NCI-H1417 treated with DMSO at 0.1 percent for 48 hours (cell line): ENCODE data around the gene ZMYND11.

ENCODE experiments used
- DNase-seq: peaks from one replicate; lab custom pipeline; 2025; lab: John Stamatoyannopoulos, UW

Gene ZMYND11

DNA sequence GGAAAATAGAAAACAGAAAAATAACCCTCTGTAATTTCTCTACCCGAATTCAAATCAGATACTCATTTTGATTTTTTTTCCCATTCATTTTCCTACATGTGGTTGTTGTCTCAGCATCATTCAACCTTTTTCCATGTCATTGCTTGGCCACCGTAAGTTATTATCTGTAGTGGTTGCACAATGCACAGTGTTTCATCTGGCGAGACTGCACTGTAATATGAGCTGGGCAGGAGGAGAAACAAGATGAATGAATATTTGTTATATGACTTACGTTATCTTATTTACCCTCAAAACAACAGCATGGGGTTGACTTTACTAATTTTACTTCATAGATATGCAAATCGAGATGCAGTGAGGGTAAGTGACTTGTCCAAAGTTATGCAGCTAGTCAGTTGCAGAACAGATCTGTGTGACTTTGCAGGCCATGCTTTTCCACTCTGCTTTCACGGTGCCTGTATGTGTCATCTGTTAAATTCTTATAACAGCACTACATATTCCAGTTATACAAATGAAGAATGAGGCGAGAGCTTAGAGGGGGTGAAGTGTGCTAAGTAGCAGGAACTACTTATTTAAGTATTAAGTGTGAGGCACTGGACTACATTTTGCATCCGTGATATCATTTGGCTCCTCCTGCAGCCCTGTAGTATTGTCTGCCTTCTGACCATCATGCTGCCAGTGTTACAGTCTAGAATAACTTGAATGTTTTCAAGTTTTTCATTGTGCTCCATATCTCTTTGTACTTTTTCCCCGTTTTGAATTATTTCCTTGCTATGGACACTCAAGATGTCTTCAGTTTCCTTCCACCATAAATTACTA is 56.7 kb downstream of the ZMYND11 start:
- DNase-seq = no peak

DNA sequence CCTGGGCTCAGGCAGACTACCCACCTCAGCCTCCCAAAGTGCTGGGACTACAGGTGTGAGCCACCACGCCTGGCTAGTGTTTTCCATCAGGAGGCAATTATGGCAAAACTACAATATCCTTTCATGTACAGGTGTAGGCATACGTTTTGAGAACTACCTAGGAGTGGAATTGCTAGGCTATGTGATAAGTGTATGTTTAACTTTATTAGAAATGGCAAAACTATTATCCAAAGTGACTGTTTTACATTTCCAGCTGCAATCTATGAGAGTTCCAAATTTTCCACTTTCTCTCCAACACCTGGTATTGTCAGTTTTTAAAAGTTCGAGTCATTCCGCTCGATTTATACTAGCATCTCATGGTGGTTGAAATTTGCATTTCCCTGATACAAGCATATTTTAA is 59.0 kb downstream of the ZMYND11 start:
- DNase-seq = no peak

DNA sequence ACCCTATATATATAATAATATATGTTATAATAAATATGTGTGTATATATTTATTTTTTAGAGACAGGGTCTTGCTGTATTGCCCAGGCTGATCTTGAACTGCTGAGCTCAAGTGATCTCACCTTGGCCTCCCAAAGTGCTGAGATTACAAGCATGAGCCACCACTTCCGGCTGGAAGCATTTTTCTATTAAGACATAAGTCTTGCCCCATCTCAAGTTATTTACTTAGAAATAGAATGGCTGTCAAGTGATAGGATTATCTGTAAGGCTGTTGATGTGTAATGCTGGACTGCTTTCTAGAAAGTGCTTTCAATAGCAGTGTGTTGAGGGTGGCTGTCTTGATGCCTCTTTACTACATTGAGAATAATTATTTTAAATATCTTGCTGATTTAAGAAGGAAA is 65.2 kb downstream of the ZMYND11 start:
- DNase-seq = no peak

DNA sequence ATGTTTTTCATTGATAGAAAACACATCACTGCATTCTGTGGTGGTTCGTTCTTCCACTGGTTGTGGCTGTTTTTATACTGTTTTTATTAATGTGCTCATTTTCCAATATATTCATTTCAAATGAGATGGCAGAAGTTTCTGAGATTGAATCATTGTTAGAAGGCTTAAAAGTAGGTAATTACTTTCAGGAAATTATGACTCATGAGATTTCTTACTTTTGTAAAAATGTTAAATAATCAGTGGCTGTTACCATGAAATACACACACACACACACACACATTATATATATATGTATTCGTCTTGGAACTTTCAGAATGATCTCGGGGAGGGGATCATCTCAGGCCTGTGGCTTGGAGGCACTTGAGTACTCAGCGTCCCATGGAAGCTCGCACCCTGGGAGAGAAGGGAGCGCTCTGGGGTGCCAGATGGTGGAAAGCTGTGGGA is 66.1 kb downstream of the ZMYND11 start:
- DNase-seq = no peak

DNA sequence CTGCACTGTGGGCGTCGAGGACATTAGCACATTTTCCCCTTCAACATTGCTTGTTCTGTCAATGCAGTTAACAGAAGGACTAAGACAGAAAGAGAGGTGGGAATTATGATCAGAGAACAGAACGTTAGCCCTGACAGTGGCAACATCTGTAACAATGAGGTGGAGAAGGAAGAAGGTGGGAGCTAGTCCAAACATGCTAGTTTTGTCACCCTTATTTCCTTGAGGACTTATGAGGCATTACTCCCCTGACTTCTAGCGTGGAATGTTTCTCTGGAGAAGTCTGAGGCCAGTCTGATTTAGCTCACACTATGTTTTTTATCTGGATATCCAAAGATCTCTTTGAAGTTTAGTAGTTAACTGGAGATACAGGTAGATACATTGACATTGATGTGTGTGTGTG is 73.4 kb downstream of the ZMYND11 start:
- DNase-seq = no peak

DNA sequence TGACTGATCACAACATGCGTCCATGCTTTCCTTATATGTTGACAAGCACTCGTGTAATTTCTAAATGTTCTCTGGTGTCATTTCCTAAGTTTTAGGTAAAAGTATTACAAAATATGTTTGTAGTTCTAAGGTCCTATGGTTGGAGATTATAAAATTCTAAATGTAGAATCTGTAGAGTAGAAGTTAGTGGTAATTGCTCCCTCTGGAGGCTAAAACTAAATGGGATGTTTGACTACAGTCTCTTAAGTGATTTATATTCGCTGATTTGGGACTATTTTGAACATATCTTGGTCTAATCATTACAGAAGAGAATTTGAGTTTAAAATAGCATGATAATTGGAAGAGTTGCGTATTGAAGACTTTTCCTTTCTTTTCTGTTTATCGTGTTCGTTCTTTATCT is 74.1 kb downstream of the ZMYND11 start:
- DNase-seq = no peak

DNA sequence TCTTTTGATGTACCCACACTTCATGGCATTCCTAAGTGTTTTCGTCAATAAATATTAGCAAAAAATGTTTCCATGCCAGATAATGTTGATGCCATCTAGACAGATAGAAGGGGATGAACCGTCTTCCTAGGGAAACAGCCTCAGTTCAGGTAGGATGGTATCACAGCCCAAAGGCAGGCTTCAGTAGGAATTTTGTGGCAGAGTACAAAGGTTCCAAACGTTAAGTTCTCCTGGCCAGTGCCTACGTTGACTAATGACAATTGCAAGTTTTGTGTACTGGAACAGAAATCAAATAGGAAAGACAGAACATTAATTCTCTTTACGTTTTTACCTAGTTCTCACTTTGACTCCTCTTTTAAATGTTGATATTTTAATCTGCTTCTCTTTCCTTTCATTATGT is 75.0 kb downstream of the ZMYND11 start:
- DNase-seq = no peak

DNA sequence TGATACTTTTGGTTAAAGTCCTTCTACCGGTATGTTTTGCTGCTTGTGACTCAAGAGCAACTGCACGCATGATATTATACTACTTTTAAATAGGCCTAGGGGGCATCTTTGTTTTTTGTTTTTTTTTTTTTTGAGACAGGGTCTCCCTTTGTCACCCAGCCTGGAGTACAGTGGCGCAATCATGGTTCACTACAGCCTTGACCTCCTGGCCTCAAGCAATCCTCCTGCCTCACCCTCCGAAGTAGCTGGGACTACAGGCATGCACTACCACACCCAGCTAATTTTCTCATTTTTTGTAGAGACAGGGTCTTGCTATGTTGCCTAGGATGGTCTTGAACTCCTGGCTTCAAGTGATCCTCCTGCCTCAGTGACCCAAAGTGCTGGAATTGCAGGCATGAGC is 80.2 kb downstream of the ZMYND11 start:
- DNase-seq = no peak

DNA sequence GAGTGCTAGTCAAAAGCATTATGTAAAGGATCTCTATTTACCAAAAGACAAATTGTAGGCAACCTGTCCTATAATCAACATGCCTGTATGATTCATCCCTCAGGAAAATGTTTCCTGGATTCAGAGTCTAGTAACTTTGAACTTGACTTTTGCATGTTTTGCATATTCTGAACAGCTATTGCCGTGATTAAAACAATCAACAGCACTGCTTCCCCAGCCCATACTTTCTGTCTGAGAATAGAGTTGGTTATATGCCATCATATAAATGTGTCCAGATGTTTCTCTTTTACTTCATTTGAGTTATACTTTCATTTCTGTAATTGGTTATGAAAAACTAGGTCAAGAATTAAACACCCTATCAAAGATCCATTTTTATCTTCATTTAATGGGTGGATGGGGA is 83.5 kb downstream of the ZMYND11 start:
- no peak for DNase-seq

DNA sequence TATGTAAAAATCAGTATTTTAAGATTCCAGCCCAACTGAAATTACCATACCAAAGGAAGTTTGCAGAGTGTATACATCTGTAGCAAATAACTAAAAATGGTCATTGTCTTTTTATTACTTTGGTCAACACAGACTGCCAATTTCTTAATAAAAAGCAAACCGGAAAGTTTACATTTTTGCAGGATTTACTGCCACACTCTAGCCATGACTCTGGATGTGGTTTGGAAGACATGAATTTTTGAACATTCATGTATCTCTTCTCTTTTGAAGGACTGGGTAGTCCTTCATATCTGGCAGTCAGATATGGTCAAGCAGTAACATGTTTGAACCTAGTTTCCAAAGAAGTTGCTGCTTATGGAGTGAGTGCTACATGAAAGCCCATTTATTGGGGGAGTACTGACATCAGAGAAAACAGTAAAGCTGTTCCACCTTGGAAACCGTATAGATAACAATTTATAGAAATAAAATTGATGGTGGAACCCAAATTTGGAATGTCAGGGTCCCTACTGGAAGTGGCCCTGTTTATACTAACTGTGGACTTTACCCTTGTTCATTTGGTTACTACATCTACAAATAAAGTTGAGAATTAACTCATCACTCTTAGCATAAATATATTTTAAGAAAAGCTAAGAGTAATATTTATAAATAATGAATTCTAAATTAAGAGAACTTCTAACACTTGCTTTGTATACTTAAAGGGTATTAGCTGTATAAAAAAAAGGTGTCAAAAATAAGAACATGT is 84.6 kb downstream of the ZMYND11 start:
- no peak for DNase-seq

DNA sequence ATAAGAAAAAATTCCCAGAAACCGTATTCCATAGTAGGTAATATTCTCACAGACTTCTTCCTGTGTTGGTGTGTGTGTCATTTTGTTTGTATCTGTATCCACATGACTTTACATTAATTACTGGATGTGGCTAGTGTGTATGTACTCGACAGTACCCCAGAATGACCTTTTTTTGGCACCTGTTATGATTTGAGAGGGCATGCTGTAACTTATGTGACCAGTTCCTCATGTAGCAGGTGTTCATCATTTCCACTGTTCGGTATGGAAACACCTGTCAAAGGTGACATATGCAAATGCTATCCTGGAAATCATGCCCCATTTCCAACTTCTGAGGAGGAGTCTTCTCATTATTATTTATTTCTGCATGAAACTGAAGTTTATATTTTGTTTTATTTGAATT is 89.3 kb downstream of the ZMYND11 start:
- DNase-seq = no peak

DNA sequence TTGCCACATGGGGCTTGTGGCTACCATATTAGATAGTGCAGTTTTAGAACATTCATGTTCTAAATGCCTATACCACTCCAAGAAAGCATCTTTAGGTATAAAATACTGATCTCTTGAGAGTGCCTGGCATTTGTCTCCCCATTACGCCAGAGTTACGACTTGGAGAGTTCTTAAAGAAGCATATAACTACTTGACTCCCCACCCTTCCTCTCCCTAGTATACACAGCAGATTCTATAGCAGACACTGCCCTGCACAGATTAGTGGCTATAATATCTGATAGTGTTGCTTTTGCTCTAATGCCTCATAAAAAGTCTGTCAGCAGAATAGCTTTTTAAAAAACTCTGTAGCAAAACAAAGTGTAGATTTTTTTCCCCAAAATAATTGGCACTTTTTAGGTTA is 90.8 kb downstream of the ZMYND11 start:
- no peak for DNase-seq

DNA sequence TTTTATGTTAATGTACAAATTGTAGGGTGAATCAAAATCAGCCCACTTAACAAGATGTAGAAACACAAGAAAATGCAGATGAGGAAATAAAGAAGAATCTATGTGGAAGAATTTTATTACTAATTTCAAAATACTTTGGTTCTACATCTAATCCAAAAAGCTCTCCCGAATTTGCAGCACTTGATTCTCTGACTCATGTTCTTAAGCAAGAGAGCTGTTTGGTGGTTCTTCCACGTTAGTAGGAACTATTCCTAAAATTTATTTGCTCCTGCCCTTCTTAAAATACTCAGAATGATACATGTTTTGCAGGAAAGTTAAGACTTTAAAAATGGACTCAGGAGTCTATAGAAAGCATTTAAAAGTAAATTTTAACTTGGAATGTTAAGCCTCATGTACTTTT is 91.8 kb downstream of the ZMYND11 start:
- no peak for DNase-seq

DNA sequence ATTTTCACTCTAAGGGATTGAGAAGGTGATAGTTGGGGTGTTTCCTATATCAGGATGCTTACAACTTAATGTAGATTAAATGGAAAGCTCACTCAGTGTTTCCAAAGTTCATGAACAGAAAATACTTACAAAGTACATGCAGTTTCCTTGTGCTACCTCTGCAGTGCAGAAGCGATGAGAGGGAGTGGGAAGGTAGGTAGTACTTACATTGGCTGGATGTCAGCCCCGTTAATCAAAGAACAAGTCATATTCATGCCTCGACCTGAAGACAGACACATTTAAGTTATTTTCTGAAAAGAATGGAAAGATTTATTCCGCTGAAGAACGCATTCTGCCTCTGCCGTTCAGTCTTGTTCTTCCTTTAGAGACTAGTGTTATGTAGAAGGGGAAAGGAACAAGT is 93.1 kb downstream of the ZMYND11 start:
- DNase-seq = no peak

DNA sequence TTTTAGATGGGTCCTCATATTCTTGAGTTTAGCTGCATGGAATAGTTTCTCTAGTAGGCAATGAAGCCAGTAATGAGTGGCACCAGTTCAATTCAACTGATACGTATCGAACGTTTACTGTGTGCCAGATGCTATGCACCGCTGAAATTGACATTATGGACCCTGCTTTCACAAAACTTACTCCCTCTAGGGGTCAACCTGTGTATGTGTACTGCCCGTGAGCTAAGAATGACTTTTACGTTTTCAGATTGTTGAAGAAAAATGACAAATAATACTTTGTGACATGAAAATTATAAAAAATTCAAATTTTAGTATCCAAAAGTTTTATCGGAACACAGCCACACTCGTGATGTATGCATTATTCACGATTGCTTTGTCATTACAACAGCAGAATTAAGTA is 95.5 kb downstream of the ZMYND11 start:
- no peak for DNase-seq

DNA sequence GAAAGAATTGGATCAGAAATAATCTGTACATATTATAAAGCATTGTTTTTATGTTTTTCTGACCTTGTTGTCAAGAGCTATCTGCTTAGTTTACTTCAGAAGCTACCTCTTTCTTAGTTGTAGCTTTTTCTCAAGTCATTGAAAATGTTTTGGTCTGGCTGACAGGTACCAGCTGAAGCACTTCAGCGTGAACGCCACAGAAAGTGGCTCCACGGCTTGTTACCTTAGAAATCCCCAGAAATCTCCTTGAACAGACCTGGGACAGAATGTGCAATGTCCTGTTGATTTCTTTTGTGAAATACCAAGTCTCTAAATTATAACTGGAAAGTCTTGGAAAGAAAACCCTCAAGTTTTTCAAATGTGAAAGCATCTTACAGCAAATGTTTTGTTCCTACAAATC is 96.8 kb downstream of the ZMYND11 start:
- no peak for DNase-seq

DNA sequence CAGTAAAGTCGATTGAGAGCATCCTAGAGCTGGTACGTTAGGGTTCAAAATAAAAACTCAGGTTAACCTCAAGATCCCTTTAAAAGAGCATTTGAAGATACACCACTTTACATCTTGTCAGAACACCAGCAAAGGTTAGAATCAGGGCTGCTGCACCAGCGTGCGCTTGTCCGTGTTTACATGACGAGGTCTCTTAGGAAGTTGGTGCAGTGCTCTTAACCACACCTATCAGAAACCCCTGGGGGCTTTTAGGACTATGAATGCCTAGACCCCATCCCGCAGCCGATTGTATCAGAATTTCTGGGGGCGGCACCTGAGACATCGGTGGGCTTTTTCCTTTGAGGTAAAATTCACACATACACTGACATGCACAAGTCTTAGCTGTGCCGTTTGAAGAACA is 97.6 kb downstream of the ZMYND11 start:
- no peak for DNase-seq

DNA sequence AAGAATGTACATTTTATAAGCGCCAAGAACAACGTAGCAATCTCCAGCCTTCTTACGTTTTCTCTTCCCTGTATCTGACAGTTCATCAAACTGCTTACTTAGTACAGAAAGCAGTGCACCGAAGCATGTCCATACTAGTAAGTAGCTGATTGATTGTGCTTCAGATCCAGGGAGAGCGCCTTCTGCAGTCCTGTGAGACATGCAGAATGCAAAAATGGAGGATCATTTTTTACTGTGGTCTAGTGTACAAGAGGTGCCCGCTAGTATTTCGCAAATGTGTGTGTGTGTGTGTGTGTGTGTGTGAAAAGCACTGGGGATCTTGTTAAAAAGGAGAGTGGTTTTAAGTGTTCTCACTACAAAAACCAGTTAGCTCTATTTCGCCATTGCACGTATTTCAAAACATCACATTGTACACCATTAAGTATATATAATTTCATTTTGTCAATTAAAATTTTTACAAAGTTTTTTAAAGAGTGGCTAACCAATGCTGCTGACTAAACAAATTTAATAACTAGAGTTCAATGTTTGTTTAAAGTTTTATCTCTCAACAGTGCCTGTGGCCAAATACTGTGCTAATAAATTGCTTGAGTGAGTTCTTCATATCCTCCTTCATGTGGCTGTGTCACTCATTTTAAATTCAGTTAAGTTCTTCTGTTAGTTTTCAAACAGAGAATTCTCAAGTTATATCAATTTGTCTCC is 99.6 kb downstream of the ZMYND11 start:
- no peak for DNase-seq

DNA sequence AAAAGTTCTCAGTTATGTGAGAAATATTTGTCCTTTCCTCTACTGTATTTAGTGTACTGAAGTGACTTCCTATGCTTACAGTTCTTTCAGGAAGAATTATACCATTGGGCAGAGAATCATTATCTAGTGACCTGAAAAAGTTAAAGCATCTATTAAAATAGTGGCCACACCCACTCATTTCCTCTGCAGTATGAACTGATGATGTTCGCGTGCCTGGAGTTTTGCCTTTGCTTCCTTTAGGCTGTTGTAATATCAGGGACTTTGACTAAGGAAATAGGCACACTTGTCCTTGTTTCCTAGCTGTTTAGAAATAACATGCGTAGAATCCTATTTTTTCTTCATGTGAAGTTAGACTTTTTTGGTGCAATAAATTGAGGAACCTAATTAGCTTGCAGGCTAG is 100.7 kb downstream of the ZMYND11 start:
- no peak for DNase-seq

DNA sequence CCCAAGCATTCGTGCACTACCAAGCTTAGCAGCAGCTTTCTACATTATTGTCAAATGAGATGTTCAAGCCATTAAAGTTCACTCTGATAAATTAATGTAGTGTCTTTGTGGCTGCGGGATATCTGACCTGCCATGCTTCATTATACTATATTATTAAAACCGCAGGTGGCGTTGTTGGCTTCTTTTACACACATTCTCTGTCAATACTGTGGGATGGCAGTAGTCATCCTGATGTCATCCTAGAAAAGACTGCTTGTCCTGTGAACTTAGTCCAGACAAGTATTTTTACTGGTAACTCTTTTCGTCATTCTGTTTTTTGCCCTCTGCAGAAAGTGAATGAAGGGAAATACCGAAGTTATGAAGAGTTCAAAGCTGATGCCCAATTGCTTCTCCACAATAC is 103.9 kb downstream of the ZMYND11 start:
- no peak for DNase-seq

DNA sequence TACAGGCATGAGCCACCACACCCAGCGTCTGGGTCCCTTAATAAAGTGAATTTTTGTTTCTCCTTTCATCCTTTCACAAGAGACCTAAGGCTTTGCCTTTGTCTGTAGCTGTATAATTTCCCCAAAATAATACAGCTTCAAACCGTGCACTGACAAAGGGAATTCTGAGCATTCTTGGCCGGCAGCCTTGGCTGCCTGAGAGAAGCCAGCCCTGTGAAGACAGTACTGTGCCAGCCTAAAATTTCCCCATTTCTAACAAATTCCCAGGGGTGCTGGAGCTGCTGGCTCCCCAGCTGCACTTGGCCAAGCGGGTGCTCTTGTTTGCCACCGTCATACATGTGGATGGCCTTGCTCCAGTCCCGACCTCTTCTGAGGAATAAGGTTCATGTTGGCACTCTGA is 106.2 kb downstream of the ZMYND11 start:
- DNase-seq = no peak

DNA sequence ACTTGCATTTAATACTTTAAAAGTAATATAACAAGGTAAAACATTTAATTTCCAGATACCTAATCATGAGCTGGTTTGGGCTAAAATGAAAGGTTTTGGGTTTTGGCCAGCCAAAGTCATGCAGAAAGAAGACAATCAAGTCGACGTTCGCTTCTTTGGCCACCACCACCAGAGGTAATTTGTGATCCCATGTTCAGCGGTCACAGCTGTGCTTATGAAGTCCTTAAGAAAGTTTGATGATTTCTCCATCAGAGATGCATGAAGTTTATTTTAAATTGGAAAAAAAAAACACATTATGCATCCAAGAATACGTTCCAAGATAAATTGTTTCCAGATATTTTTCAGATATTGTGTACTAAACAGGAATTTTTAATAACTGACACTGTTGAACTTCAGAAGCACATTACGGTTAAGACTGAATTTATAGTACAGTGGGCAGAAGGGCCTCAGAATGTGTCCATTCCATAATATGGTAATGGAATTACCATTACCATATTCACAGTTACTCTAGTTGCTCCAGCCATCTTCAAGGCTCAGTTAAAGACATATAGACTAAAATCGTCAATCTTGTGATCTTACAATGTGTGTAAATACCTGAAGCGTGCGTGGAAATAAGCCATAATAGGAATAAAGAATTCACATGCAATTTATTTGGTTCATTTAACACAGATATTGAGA is 106.8 kb downstream of the ZMYND11 start:
- DNase-seq = no peak
